ENCODE results near the gene DTX3L.

The DTX3L gene

GRCh38 chr3:122619040-122619439, 54.9 kb downstream of the DTX3L start:
- Histone ChIP-seq H3K36me3 (peaks cover 82% of the 10 kb centered on the region), H3K4me2 (peak overlapping the region; percentile 80; the same call in 1 of the 2 replicates), H3K27ac (no peak overlapping the region), H3K9ac (no peak overlapping the region), H3K9me3 (no peaks in the 10 kb centered on the region), H4K20me1 (no peaks in the 10 kb centered on the region), H3K27me3 (no peaks in the 10 kb centered on the region), H3K4me3 (no peak overlapping the region), H3K4me1 (peaks cover 46% of the 10 kb centered on the region)
- no peak for TF ChIP-seq Cebpa-rat (IDR thresholded peaks at IDR 0.05)

GRCh38 chr3:122620399-122620798, 56.3 kb downstream of the DTX3L start:
- peaks cover 46% of the 10 kb centered on the region for H3K4me1 ChIP-seq
- H3K36me3 ChIP-seq: peaks cover 78% of the 10 kb centered on the region
- peak overlapping the region; percentile 80 for H3K4me2 ChIP-seq
- TF ChIP-seq Cebpa-rat (IDR thresholded peaks at IDR 0.05): no peak
- no peak overlapping the region for H3K9ac ChIP-seq
- H3K27ac ChIP-seq: peak overlapping the region; percentile 59
- no peak overlapping the region for H3K4me3 ChIP-seq
- no peaks in the 10 kb centered on the region for H3K27me3 ChIP-seq
- no peaks in the 10 kb centered on the region for H4K20me1 ChIP-seq
- no peaks in the 10 kb centered on the region for H3K9me3 ChIP-seq

- Histone ChIP-seq H3K27me3 (no peaks in the 10 kb centered on the region), H3K4me3 (no peak overlapping the region), H3K4me2 (peak overlapping the region; percentile 80), H3K4me1 (peaks cover 46% of the 10 kb centered on the region), H3K27ac (peak overlapping the region; percentile 59), H3K36me3 (peaks cover 77% of the 10 kb centered on the region), H3K9me3 (no peaks in the 10 kb centered on the region), H4K20me1 (no peaks in the 10 kb centered on the region), H3K9ac (no peak overlapping the region)
- no peak for TF ChIP-seq Cebpa-rat (IDR thresholded peaks at IDR 0.05)
These were observed 57.0 kb downstream of the DTX3L start for GRCh38 chr3:122621112-122621511.

- Histone ChIP-seq H3K4me3 (no peak overlapping the region), H3K4me2 (no peak overlapping the region)
- no peak for TF ChIP-seq Cebpa-rat (IDR thresholded peaks at IDR 0.05)
These were observed 59.1 kb downstream of the DTX3L start for GRCh38 chr3:122623031-122623829.

More at GRCh38 chr3:122623031-122623829, 59.1 kb downstream of the DTX3L start:
- Histone ChIP-seq H3K27me3 (no peaks in the 10 kb centered on the region), H3K4me1 (peaks cover 45% of the 10 kb centered on the region), H3K9ac (no peak overlapping the region), H4K20me1 (no peaks in the 10 kb centered on the region), H3K27ac (no peak overlapping the region), H3K9me3 (no peaks in the 10 kb centered on the region), H3K36me3 (peaks cover 75% of the 10 kb centered on the region)
